HL-60 (cell line): ENCODE data around the gene ARHGAP45.

Experiments used
- DNase-seq, 2 experiments: peaks; one replicate each; pipeline ENCODE4 v3.0.0-alpha.2; 2010 to 2020; ENCODE audit warnings: low read depth in 1 of 2, low spot score in 1 of 2
- H3K27ac ChIP-seq: fragments of 250-450 bp; sonication (Bioruptor Pico); replicated peaks from 2 replicates; pipeline ENCODE4 v1.5.1; 2020; ENCODE audit warnings: mild to moderate bottlenecking, moderate library complexity
- H3K27me3 ChIP-seq: fragments of 250-450 bp; sonication (Bioruptor Pico); 2 replicates; pipeline ENCODE4 v1.5.1; 2021; ENCODE audit warnings: mild to moderate bottlenecking, moderate library complexity; ENCODE audit not compliant: insufficient read depth, poor library complexity, severe bottlenecking
- H3K4me3 ChIP-seq: replicated peaks from 2 replicates; pipeline ENCODE4 v1.5.1; 2011; ENCODE audit warnings: mild to moderate bottlenecking, control low read depth, low read length; ENCODE audit not compliant: insufficient read depth
- GABPA ChIP-seq: IDR thresholded peaks from 2 replicates; pipeline ENCODE4 v1.6.1; 2012; ENCODE audit warnings: low read depth
- POLR2AphosphoS5 ChIP-seq: IDR thresholded peaks from 2 replicates; pipeline ENCODE4 v1.6.1; 2012; ENCODE audit warnings: low read depth
- REST ChIP-seq: IDR thresholded peaks from 2 replicates; pipeline ENCODE4 v1.6.1; 2012; ENCODE audit warnings: low read depth; ENCODE audit not compliant: insufficient replicate concordance
- SPI1 ChIP-seq: IDR thresholded peaks from 2 replicates; pipeline ENCODE4 v1.6.1; 2012; ENCODE audit warnings: low read depth, mild to moderate bottlenecking, borderline replicate concordance
- TF ChIP-seq, protein P1 (sequence below): IDR thresholded peaks from one replicate; pipeline ENCODE4 v1.5.1; 2011; ENCODE audit warnings: low read length, control low read depth, inconsistent platforms; ENCODE audit not compliant: insufficient read depth

The ARHGAP45 gene

GRCh38 chr19:1093330-1093729 lies 26.4 kb downstream of the ARHGAP45 start:
- Histone ChIP-seq H3K4me3 (no peak overlapping the region), H3K27ac (peak overlapping the region; percentile 72), H3K27me3 (no peaks in the 10 kb centered on the region)
- DNase-seq: no peak
- TF ChIP-seq REST (no peak), GABPA (no peak), SPI1 (no peak), POLR2AphosphoS5 (no peak)
- TF ChIP-seq, protein P1, sequence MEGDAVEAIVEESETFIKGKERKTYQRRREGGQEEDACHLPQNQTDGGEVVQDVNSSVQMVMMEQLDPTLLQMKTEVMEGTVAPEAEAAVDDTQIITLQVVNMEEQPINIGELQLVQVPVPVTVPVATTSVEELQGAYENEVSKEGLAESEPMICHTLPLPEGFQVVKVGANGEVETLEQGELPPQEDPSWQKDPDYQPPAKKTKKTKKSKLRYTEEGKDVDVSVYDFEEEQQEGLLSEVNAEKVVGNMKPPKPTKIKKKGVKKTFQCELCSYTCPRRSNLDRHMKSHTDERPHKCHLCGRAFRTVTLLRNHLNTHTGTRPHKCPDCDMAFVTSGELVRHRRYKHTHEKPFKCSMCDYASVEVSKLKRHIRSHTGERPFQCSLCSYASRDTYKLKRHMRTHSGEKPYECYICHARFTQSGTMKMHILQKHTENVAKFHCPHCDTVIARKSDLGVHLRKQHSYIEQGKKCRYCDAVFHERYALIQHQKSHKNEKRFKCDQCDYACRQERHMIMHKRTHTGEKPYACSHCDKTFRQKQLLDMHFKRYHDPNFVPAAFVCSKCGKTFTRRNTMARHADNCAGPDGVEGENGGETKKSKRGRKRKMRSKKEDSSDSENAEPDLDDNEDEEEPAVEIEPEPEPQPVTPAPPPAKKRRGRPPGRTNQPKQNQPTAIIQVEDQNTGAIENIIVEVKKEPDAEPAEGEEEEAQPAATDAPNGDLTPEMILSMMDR: no peak

- Histone ChIP-seq H3K4me3 (peak overlapping the region; percentile 85), H3K27ac (peak overlapping the region; percentile 72), H3K27me3 (no peaks in the 10 kb centered on the region)
- DNase-seq: no peak
- TF ChIP-seq SPI1: no peak
These were observed 27.0 kb downstream of the ARHGAP45 start for GRCh38 chr19:1093811-1094553.

DNA sequence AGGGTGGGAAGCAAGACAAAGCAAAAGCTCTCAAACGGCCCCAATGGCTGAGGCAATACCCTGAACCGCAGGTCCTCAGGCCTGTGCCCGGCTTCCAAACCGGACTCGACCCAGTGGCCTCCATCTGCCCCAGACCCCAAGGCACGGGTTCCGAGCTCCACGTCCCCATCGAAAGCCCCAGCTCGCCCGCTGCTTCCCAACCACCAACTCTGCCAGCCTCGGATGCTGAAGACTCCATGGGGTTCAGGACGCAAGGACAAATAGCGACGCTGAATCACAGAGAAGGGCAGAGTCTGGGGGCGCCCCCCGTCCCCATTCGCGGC lies 27.6 kb downstream of the ARHGAP45 start:
- Histone ChIP-seq H3K4me3 (peak overlapping the region; percentile 85), H3K27me3 (no peaks in the 10 kb centered on the region), H3K27ac (peak overlapping the region; percentile 72)
- DNase-seq: no peak
- no peak for TF ChIP-seq GABPA
- TF ChIP-seq, protein P1: no peak
- TF ChIP-seq SPI1: no peak
- no peak for TF ChIP-seq REST
- TF ChIP-seq POLR2AphosphoS5: no peak

- peak; percentile 95 to 98 for DNase-seq
- H3K27ac ChIP-seq: peak within 1 kb of the TSS; percentile 72
- TF ChIP-seq POLR2AphosphoS5 (peak; percentile 70; the same call in 1 of the 2 replicates), REST (no peak)
- peak within 1 kb of the TSS; percentile 85 for H3K4me3 ChIP-seq
- H3K27me3 ChIP-seq: no peaks in the 10 kb centered on the region
These were observed 28.2 kb downstream of the ARHGAP45 start, which contains the start of gene POLR2E for GRCh38 chr19:1094978-1095701. TSS of gene POLR2E (minus strand) at chr19:1095375. CDS start at chr19:1095315, 60 bp downstream.
